ENCODE results near the gene IGSF9.
A peak's percentile ranks its signal among the peaks of the same experiment; 100 is the strongest.

IGSF9 gene

GRCh38 chr1:159931795-159932173 is 13.6 kb downstream of the IGSF9 start:
- DNase-seq, result no peak

GRCh38 chr1:159931101-159931794 is 14.2 kb downstream of the IGSF9 start:
- DNase-seq, result no peak

GRCh38 chr1:159930634-159931033 is 14.8 kb downstream of the IGSF9 start:
- DNase-seq, result no peak

- no peak for DNase-seq
Observed at GRCh38 chr1:159930216-159930615, 15.2 kb downstream of the IGSF9 start.

GRCh38 chr1:159929155-159930051 is 16.0 kb downstream of the IGSF9 start:
- DNase-seq, result no peak

- no peak for DNase-seq
Observed at GRCh38 chr1:159928491-159929050, 16.8 kb downstream of the IGSF9 start.

- no peak for DNase-seq
Observed at GRCh38 chr1:159927849-159928431, 17.5 kb downstream of the IGSF9 start.

- DNase-seq, result no peak
Observed at GRCh38 chr1:159927211-159927848, 18.1 kb downstream of the IGSF9 start.

GRCh38 chr1:159925719-159926078 is 19.7 kb downstream of the IGSF9 start:
- no peak for DNase-seq

- DNase-seq, result peak; percentile 94
Observed at GRCh38 chr1:159924791-159925718, 20.4 kb downstream of the IGSF9 start, which contains the start of gene TAGLN2. Gene TAGLN2, minus strand, starts transcription at chr1:159925507. Its CDS starts 4,998 bp downstream, at chr1:159920509.

GRCh38 chr1:159924025-159924790 is 21.2 kb downstream of the IGSF9 start:
- DNase-seq, result peak; percentile 71

- DNase-seq, result peak; percentile 85
Observed at GRCh38 chr1:159923203-159924024, 22.0 kb downstream of the IGSF9 start.

- no peak for DNase-seq
Observed at GRCh38 chr1:159922511-159923202, 22.8 kb downstream of the IGSF9 start.

GRCh38 chr1:159921700-159922504 is 23.5 kb downstream of the IGSF9 start:
- DNase-seq, result peak; percentile 89

GRCh38 chr1:159921251-159921650 is 24.2 kb downstream of the IGSF9 start:
- no peak for DNase-seq

- no peak for DNase-seq
Observed at GRCh38 chr1:159920651-159921050, 24.8 kb downstream of the IGSF9 start.

GRCh38 chr1:159920202-159920601 is 25.2 kb downstream of the IGSF9 start:
- DNase-seq, result no peak

GRCh38 chr1:159919236-159919865 is 26.1 kb downstream of the IGSF9 start:
- no peak for DNase-seq

All from hematopoietic multipotent progenitor cell treated with erythropoietin and hydrocortisone succinate and interleukin-3 and kit ligand, for 8 days (in vitro differentiated cells).